Endothelial cell of umbilical vein (primary cell): ENCODE data around the gene LIPT1. TPM values are rescaled to one million over a fixed set of nuclear protein-coding genes. Genes with fewer than 3 reads are reported as not detected.
A peak's percentile ranks its signal among the peaks of the same experiment; 100 is the strongest.

Experiments used
- BruUV-seq: library from RNA; stranded (reverse); fragments of 400-500 nt; replicated peaks from 2 replicates; lab custom pipeline; 2021; lab: Mats Ljungman, UMichigan
- CTCF ChIA-PET: fragments of 300-600, 350-600 bp; sonication (Branson Sonifier 250); formaldehyde crosslinking; loops from one replicate; lab custom pipeline; 2021; ENCODE audit warnings: antibody characterized with exemption, inconsistent platforms; lab: Charles Lee
- POLR2A ChIA-PET: fragments of 300-600, 350-600 bp; sonication (Branson Sonifier 250); formaldehyde crosslinking; loops from one replicate; lab custom pipeline; 2021; ENCODE audit warnings: antibody characterized with exemption, inconsistent platforms; lab: Charles Lee
- DNase-seq: peaks from one replicate; pipeline ENCODE4 v3.0.0-alpha.2; 2011; ENCODE audit warnings: low read depth, low spot score
- FAIRE-seq: peaks from 2 replicates; lab custom pipeline; 2011; peaks lifted over from hg19 to GRCh38; lab: Jason Lieb, UNC
- H2AFZ ChIP-seq: 2 replicates; pipeline ENCODE4 v1.6.0; 2012; ENCODE audit warnings: low read depth, low read length, control low read depth, inconsistent platforms
- H3K27ac ChIP-seq: 2 replicates; pipeline ENCODE4 v1.5.1; 2011; ENCODE audit warnings: low read depth, mild to moderate bottlenecking, control low read depth, low read length, moderate library complexity; ENCODE audit not compliant: insufficient read depth
- H3K27me3 ChIP-seq, 2 experiments: 2 replicates each; pipeline versions ENCODE4 v1.6.0 to v1.6.1; 2011; ENCODE audit warnings: low read length in 2 of 2, mixed read lengths in 1 of 2; ENCODE audit not compliant: control insufficient read depth in 2 of 2, insufficient read depth in 2 of 2
- H3K36me3 ChIP-seq, 2 experiments: 2 replicates in 1 of 2; 3 replicates in 1 of 2; pipeline ENCODE4 v1.5.1; 2011; ENCODE audit warnings: low read length in 2 of 2, mild to moderate bottlenecking in 1 of 2, moderate library complexity in 1 of 2; ENCODE audit not compliant: control insufficient read depth in 2 of 2, insufficient read depth in 2 of 2; ENCODE audit errors: extremely low read depth in 1 of 2
- H3K4me1 ChIP-seq: 3 replicates; pipeline ENCODE4 v1.5.1; 2011; ENCODE audit warnings: mild to moderate bottlenecking, low read length; ENCODE audit not compliant: control insufficient read depth, insufficient read depth; ENCODE audit errors: extremely low read depth
- H3K4me2 ChIP-seq: 2 replicates; pipeline ENCODE4 v1.6.1; 2011; ENCODE audit warnings: low read length, control low read depth, mixed read lengths; ENCODE audit not compliant: insufficient read depth
- H3K4me3 ChIP-seq, 3 experiments: fragments of 200-600 bp in 1 of 3; sonication (generic), shearing (Covaris generic) in 1 of 3; replicated peaks in 1 of 3; 2 replicates each; pipeline ENCODE4 v1.5.1; 2011 to 2016; ENCODE audit warnings: control low read depth in 3 of 3, low read length in 3 of 3, mild to moderate bottlenecking in 2 of 3, inconsistent platforms in 1 of 3, low read depth in 1 of 3, moderate library complexity in 1 of 3; ENCODE audit not compliant: insufficient read depth in 1 of 3
- H3K79me2 ChIP-seq: 2 replicates; pipeline ENCODE4 v1.6.0; 2012; ENCODE audit warnings: low read length, inconsistent platforms; ENCODE audit not compliant: control insufficient read depth, insufficient read depth
- H3K9ac ChIP-seq: replicated peaks from 2 replicates; pipeline ENCODE3; 2011; ENCODE audit warnings: low read length, control low read depth; ENCODE audit not compliant: insufficient read depth; ENCODE audit errors: extremely low read depth
- H3K9me1 ChIP-seq: replicated peaks from 3 replicates; pipeline ENCODE4 v1.6.0; 2011; ENCODE audit warnings: mild to moderate bottlenecking, low read length; ENCODE audit not compliant: control insufficient read depth, insufficient read depth; ENCODE audit errors: extremely low read depth
- H3K9me3 ChIP-seq: replicated peaks from 2 replicates; pipeline ENCODE4 v1.5.1; 2012; ENCODE audit warnings: low read length, inconsistent platforms; ENCODE audit not compliant: control insufficient read depth, insufficient read depth
- H4K20me1 ChIP-seq: replicated peaks from 2 replicates; pipeline ENCODE3; 2011; ENCODE audit warnings: mild to moderate bottlenecking, low read length; ENCODE audit not compliant: control insufficient read depth, insufficient read depth; ENCODE audit errors: extremely low read depth
- CTCF ChIP-seq, 2 donors: IDR thresholded peaks; 1 replicate in 1 of 2; 2 replicates in 1 of 2; pipeline ENCODE4 v1.5.1; 2011; ENCODE audit warnings: low read length in 2 of 2, mild to moderate bottlenecking in 2 of 2, moderate library complexity in 2 of 2, control low read depth in 1 of 2, inconsistent platforms in 1 of 2, low read depth in 1 of 2; ENCODE audit not compliant: insufficient read depth in 1 of 2; ENCODE audit errors: extremely low read depth in 1 of 2
- EZH2 ChIP-seq: IDR thresholded peaks from 2 replicates; pipeline ENCODE4 v1.6.1; 2012; ENCODE audit warnings: borderline replicate concordance, low read depth, mild to moderate bottlenecking, moderate library complexity, low read length, inconsistent platforms; ENCODE audit not compliant: severe bottlenecking
- FOS ChIP-seq: IDR thresholded peaks from 2 replicates; pipeline ENCODE4 v1.6.1; 2011; ENCODE audit warnings: mild to moderate bottlenecking, low read length, moderate library complexity, borderline replicate concordance; ENCODE audit not compliant: insufficient read depth
- GATA2 ChIP-seq: IDR thresholded peaks from 2 replicates; pipeline ENCODE4 v1.7.0; 2011; ENCODE audit warnings: low read depth, mild to moderate bottlenecking, moderate library complexity, mixed read lengths, low read length; ENCODE audit not compliant: insufficient read length, insufficient read depth
- MAX ChIP-seq: IDR thresholded peaks from 2 replicates; pipeline ENCODE4 v1.6.1; 2011; ENCODE audit not compliant: insufficient read depth, insufficient read length
- MYC ChIP-seq: IDR thresholded peaks from one replicate; pipeline ENCODE4 v1.6.1; 2011; ENCODE audit warnings: mild to moderate bottlenecking, low read depth, low read length
- POLR2A ChIP-seq: IDR thresholded peaks from 2 replicates; pipeline ENCODE4 v1.6.1; 2012; ENCODE audit warnings: low read depth, mild to moderate bottlenecking, control low read depth, low read length
- POLR2AphosphoS5 ChIP-seq: IDR thresholded peaks from 2 replicates; pipeline ENCODE4 v1.6.1; 2012; ENCODE audit warnings: low read depth, mild to moderate bottlenecking, control low read depth, low read length, moderate library complexity; ENCODE audit not compliant: insufficient read depth
- dilution Hi-C: fragments of 300-500 bp; cut with MboI; formaldehyde crosslinking; loops from one replicate; pipeline ENCODE4 v1.15.0; 2019; ENCODE audit warnings: low sequenced_read_pairs; ENCODE audit not compliant: extremely low pct_ligation_motif_present
- intact Hi-C: fragments of 100-400 bp; cut with micrococcal nuclease; formaldehyde crosslinking; loops from one replicate; pipeline ENCODE4 v1.10.0; 2022
- polyA plus RNA-seq, 4 experiments: library from polyadenylated mRNA; depleted of rRNA in 3 of 4; stranded (reverse) in 3 of 4; unstranded in 1 of 4; fragments of >200 nt; gene quantifications; 2 replicates each; pipeline versions ENCODE4 v1.2.1 to v1.2.3, GENCODE V29; 2011 to 2012; ENCODE audit warnings: missing spikeins in 1 of 4
- total RNA-seq: library from RNA; stranded (reverse); gene quantifications from 2 replicates; pipeline ENCODE4 v1.2.3, GENCODE V29; 2021

The LIPT1 gene
- total and polyA plus RNA-seq, 2 donors (not counting 3 experiments of a cell fraction or from before 2014, with no cell fraction given) = 3.3 to 4.8 TPM

GRCh38 chr2:99181624-99182000 is 26.8 kb downstream of the LIPT1 start:
- POLR2A ChIA-PET = interaction anchor here (1.0 kb wide), 1 partner anchor 154 kb away, joined by 4 read pairs; the partner anchor contains the start of gene TXNDC9
- BruUV-seq = no TSS peak
- Histone ChIP-seq H3K79me2 (peaks cover 68% of the 10 kb centered on the region), H3K27ac (peak overlapping the region; percentile 48), H2AFZ (peak overlapping the region; percentile 44), H3K27me3 (no peaks in the 10 kb centered on the region), H3K4me1 (peaks cover 17% of the 10 kb centered on the region), H3K4me3 (peak overlapping the region; percentile 67 to 93 (median 74)), H4K20me1 (no peaks in the 10 kb centered on the region), H3K36me3 (no peaks in the 10 kb centered on the region), H3K9me3 (no peaks in the 10 kb centered on the region), H3K4me2 (peak overlapping the region; percentile 98), H3K9ac (peak overlapping the region; percentile 78), H3K9me1 (no peaks in the 10 kb centered on the region)
- TF ChIP-seq MAX (no peak), FOS (no peak), POLR2AphosphoS5 (no peak), GATA2 (no peak), POLR2A (no peak), EZH2 (no peak), MYC (no peak), CTCF (IDR thresholded peaks at IDR 0.05; ENCODE audit: extremely low read depth in 1 of 2, insufficient read depth in 1 of 2, low read depth in 1 of 2, low read length in 2 of 2) (no peak)
- dilution Hi-C loops = no loop called here
- DNase-seq (no peak), FAIRE-seq (no peak)
- intact Hi-C loops = loop anchor here (1.0 kb wide), 3 partner anchors 40 to 309 kb away; partner anchors contain the start of genes C2orf15, REV1 and TXNDC9
- CTCF ChIA-PET = interaction anchor here (2.3 kb wide), 1 partner anchor 532 kb away, joined by 10 read pairs; no protein-coding TSS in a partner anchor
